Esophagus muscularis mucosa (tissue), 4 donors: Measurements from ENCODE around the gene DSTN. TPM values are rescaled to one million over a fixed set of nuclear protein-coding genes. Genes with fewer than 3 reads are reported as not detected.

Source experiments
- DNase-seq: peaks from one replicate; pipeline ENCODE4 v3.0.0-alpha.2; 2017; ENCODE audit errors: extremely low spot score
- H3K27ac ChIP-seq, 4 donors: fragments of 200-600 bp; sonication (generic); replicated peaks in 1 of 4; 1 replicate in 3 of 4; 2 replicates in 1 of 4; pipeline ENCODE4 v1.5.1; 2016 to 2019; ENCODE audit warnings: mild to moderate bottlenecking in 1 of 4
- H3K27me3 ChIP-seq, 4 donors: fragments of 200-600 bp; sonication (generic); one replicate each; pipeline versions ENCODE4 v1.5.1 to v1.6.0; 2016 to 2019
- H3K36me3 ChIP-seq, 4 donors: fragments of 200-600 bp; sonication (generic); one replicate each; pipeline ENCODE4 v1.5.1; 2016 to 2019
- H3K4me1 ChIP-seq, 4 donors: fragments of 200-600 bp; sonication (generic); one replicate each; pipeline ENCODE4 v1.5.1; 2016 to 2019
- H3K4me3 ChIP-seq, 4 donors: fragments of 200-600 bp; sonication (generic); 1 replicate in 2 of 4; 2 replicates in 2 of 4; pipeline ENCODE4 v1.5.1; 2016 to 2019; ENCODE audit warnings: mild to moderate bottlenecking in 4 of 4, moderate library complexity in 1 of 4
- H3K9me3 ChIP-seq, 4 donors: fragments of 200-600 bp; sonication (generic); 1 replicate in 3 of 4; 2 replicates in 1 of 4; pipeline ENCODE4 v1.5.1; 2016 to 2019
- CTCF ChIP-seq, 3 experiments: fragments of 200-600 bp in 2 of 3; fragments of 450-650 bp in 1 of 3; sonication (generic) in 2 of 3; IDR thresholded peaks; one replicate each; pipeline ENCODE4 v1.5.1; 2017 to 2019; ENCODE audit warnings: antibody characterized with exemption in 3 of 3, mild to moderate bottlenecking in 2 of 3, moderate library complexity in 1 of 3
- EP300 ChIP-seq: sonication (generic); formaldehyde crosslinking; IDR thresholded peaks from one replicate; pipeline ENCODE4 v1.6.1; 2017; ENCODE audit warnings: antibody characterized with exemption
- POLR2A ChIP-seq: fragments of 450-650 bp; IDR thresholded peaks from one replicate; pipeline ENCODE4 v1.6.1; 2017; ENCODE audit warnings: antibody characterized with exemption, moderate library complexity, mild to moderate bottlenecking, low read depth
- POLR2AphosphoS5 ChIP-seq, 2 donors: sonication (generic); formaldehyde crosslinking; IDR thresholded peaks; one replicate each; pipeline ENCODE4 v1.6.1; 2017; ENCODE audit warnings: antibody characterized with exemption in 2 of 2
- WGBS: methylation state at CpG from one replicate; pipeline ENCODE4 v1.1.5; 2018; 5-methylcytosine and 5-hydroxymethylcytosine counted together
- intact Hi-C: fragments of 100-400 bp; cut with DNase I; formaldehyde crosslinking; loops from one replicate; pipeline ENCODE4 v1.15.1; 2023
- total RNA-seq, 4 donors: library from RNA; depleted of rRNA; stranded (reverse); fragments of >200 nt; gene quantifications; one replicate each; pipeline versions ENCODE4 v1.1.0 to v1.2.1, GENCODE V29; 2016

The DSTN gene
- total RNA-seq, 4 donors from 2014 or later: 2,370 to 3,630 (median 3,339) TPM

- H3K4me3 ChIP-seq: no peak overlapping the region
- H3K27ac ChIP-seq: peak overlapping the region; percentile 35 to 72 (median 51)
- H3K4me1 ChIP-seq: peaks cover 67 to 100% (median 98%) of the 10 kb centered on the region in 4 donors
- H3K36me3 ChIP-seq: peaks cover 0 to 9% (median 3%) of the 10 kb centered on the region in 4 donors
- H3K9me3 ChIP-seq: no peaks in the 10 kb centered on the region
- intact Hi-C loops: no loop called here
- DNase-seq: no peak
- TF ChIP-seq POLR2AphosphoS5 (IDR thresholded peaks at IDR 0.05): no peak
- no peak for TF ChIP-seq POLR2A
- TF ChIP-seq CTCF (IDR thresholded peaks at IDR 0.05): no peak
- TF ChIP-seq EP300: no peak
- 84% methylated on average over 17 of the region's 20 CpGs for WGBS
- H3K27me3 ChIP-seq: no peaks in the 10 kb centered on the region
These were observed 77.8 kb downstream of the DSTN start for GRCh38 chr20:17647391-17648314.

- Histone ChIP-seq H3K27me3 (no peaks in the 10 kb centered on the region), H3K4me1 (peaks cover 64 to 100% (median 95%) of the 10 kb centered on the region in 4 donors), H3K27ac (peak overlapping the region in 3 of 4 donors; percentile 33 to 49 (median 35)), H3K36me3 (peaks cover 0 to 9% (median 2%) of the 10 kb centered on the region in 4 donors), H3K4me3 (no peak overlapping the region), H3K9me3 (no peaks in the 10 kb centered on the region)
- intact Hi-C loops: no loop called here
- no peak for TF ChIP-seq CTCF (IDR thresholded peaks at IDR 0.05)
- TF ChIP-seq POLR2A: no peak
- no peak for TF ChIP-seq POLR2AphosphoS5 (IDR thresholded peaks at IDR 0.05)
- no peak for TF ChIP-seq EP300
- DNase-seq: no peak
- 87% methylated on average over 3 of the region's 10 CpGs for WGBS
These were observed 78.4 kb downstream of the DSTN start for GRCh38 chr20:17648315-17648646.

- DNase-seq: no peak
- Histone ChIP-seq H3K9me3 (no peaks in the 10 kb centered on the region), H3K27ac (peak overlapping the region; percentile 19 to 49 (median 34)), H3K36me3 (peaks cover 0 to 13% (median 6%) of the 10 kb centered on the region in 4 donors), H3K27me3 (no peaks in the 10 kb centered on the region), H3K4me3 (no peak overlapping the region), H3K4me1 (peaks cover 56 to 94% (median 89%) of the 10 kb centered on the region in 4 donors)
- TF ChIP-seq CTCF (IDR thresholded peaks at IDR 0.05) (peak in 1 of 3 experiments; percentile 42), EP300 (no peak)
- intact Hi-C loops: no loop called here
- 73% methylated on average over 17 of the region's 20 CpGs for WGBS
These were observed 79.2 kb downstream of the DSTN start for GRCh38 chr20:17648791-17649730.

GRCh38 chr20:17650301-17651128 is 80.6 kb downstream of the DSTN start:
- Histone ChIP-seq H3K4me1 (peaks cover 58 to 89% (median 82%) of the 10 kb centered on the region in 4 donors), H3K4me3 (no peak overlapping the region), H3K27me3 (no peaks in the 10 kb centered on the region), H3K9me3 (no peaks in the 10 kb centered on the region), H3K36me3 (peaks cover 0 to 15% (median 10%) of the 10 kb centered on the region in 4 donors), H3K27ac (peak overlapping the region in 2 of 4 donors; percentile 4 to 44)
- no peak for TF ChIP-seq POLR2AphosphoS5 (IDR thresholded peaks at IDR 0.05)
- TF ChIP-seq POLR2A: no peak
- TF ChIP-seq CTCF (IDR thresholded peaks at IDR 0.05): no peak
- DNase-seq: no peak
- intact Hi-C loops: no loop called here
- 60% methylated on average over 12 of the region's 12 CpGs for WGBS
